ENCODE results near the gene UPK1B.

Gene UPK1B

DNA sequence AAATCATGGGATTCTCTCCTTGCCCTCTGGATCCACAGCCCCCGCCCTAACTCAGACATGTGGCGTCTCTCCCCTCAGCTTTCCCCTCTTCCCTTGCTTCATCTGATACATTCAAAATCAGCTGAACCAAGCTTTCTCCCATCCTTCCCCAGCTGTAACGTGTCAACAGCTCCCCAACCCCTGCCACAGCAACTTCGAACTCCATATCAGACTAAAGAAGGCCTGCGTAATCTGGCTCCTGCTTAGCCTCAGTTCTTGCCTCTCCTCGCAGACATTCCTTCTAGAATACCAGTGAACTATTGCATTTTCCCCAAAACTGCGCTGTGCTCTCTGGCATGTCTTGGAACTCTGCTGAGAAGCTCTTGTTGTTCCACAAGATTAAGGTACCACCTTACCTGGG, 49.0 kb downstream of the UPK1B start:
- no peak for TF ChIP-seq POLR2A (IDR thresholded peaks at IDR 0.05; ENCODE audit: low read depth, low read length)
- FAIRE-seq (no peak), DNase-seq (ENCODE audit: insufficient read length, low spot score) (no peak)

GRCh38 chr3:119223511-119223910, 50.1 kb downstream of the UPK1B start:
- no peak for FAIRE-seq
- TF ChIP-seq POLR2A (IDR thresholded peaks at IDR 0.05; ENCODE audit: low read depth, low read length), result no peak
- no peak for DNase-seq (ENCODE audit: insufficient read length, low spot score)

DNA sequence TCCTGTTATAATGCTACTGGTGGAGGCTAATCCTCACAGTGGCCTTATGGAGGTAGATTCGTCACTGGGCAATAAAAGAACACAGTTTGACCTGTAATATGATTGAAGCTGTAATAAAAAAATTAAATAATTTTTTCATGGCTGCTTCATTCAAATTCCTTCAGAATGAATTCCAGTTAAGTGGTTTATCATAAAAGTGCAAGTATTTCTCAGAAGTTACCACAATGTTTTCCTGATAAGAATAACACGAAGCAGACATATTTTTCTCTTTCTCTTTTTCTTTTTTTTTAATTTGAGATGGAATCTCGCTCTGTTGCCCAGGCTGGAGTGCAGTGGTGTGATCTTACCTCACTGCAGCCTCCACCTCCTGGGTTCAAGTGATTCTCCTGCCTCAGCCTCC, 51.7 kb downstream of the UPK1B start:
- FAIRE-seq (no peak), DNase-seq (ENCODE audit: insufficient read length, low spot score) (no peak)
- TF ChIP-seq POLR2A (IDR thresholded peaks at IDR 0.05; ENCODE audit: low read depth, low read length), result no peak

- FAIRE-seq, result no peak
- no peak for DNase-seq (ENCODE audit: insufficient read length, low spot score)
- TF ChIP-seq POLR2A (IDR thresholded peaks at IDR 0.05; ENCODE audit: low read depth, low read length), result no peak
Observed at GRCh38 chr3:119227070-119227850, 53.9 kb downstream of the UPK1B start.

DNA sequence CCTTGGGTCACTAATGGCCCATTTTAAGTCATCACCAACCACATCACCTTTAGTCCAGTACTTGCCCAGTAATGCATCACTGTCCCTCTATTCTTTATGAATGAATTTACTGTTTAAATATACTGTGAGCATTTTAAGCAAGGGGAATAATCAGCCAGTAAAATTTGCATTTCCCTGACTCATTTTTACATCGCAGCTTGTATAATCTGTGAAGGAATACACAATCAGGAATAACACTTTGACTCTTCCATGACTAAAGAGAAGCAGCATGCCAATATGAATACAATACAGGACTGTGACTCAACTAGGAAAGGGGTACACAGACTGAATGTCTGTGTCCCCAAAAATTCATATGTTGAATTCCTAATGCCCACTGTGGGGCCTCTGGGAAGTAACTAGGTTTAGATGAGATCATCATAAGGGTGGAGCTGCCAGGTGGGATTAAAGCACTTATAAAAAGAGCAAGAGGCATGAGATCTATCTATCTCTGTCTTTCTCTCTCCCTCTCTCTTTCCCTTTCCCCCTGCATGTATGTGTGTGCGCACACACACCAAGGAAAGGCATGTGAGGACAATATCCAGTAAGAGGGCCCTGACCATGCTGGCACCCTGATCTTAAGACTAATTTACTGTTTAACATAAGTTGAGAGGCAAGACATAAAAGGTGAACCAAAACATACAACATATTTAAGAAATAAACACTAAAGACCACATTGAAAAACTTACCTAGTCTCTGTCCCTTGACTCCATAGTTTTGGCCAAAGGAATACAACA, 55.2 kb downstream of the UPK1B start:
- TF ChIP-seq POLR2A (IDR thresholded peaks at IDR 0.05; ENCODE audit: low read depth, low read length), result no peak
- no peak for FAIRE-seq
- DNase-seq (ENCODE audit: insufficient read length, low spot score), result no peak

GRCh38 chr3:119229190-119229589, 55.8 kb downstream of the UPK1B start:
- no peak for FAIRE-seq
- TF ChIP-seq POLR2A (IDR thresholded peaks at IDR 0.05; ENCODE audit: low read depth, low read length), result no peak
- DNase-seq (ENCODE audit: insufficient read length, low spot score), result no peak

- no peak for DNase-seq (ENCODE audit: insufficient read length, low spot score)
- no peak for FAIRE-seq
- no peak for TF ChIP-seq POLR2A (IDR thresholded peaks at IDR 0.05; ENCODE audit: low read depth, low read length)
Observed at GRCh38 chr3:119230071-119230470, 56.7 kb downstream of the UPK1B start.

- no peak for FAIRE-seq
- TF ChIP-seq POLR2A (IDR thresholded peaks at IDR 0.05; ENCODE audit: low read depth, low read length), result no peak
- no peak for DNase-seq (ENCODE audit: insufficient read length, low spot score)
Observed at GRCh38 chr3:119230745-119231144, 57.3 kb downstream of the UPK1B start.

- TF ChIP-seq POLR2A (IDR thresholded peaks at IDR 0.05; ENCODE audit: low read depth, low read length), result no peak
- DNase-seq (ENCODE audit: insufficient read length, low spot score) (no peak), FAIRE-seq (no peak)
Observed at GRCh38 chr3:119234610-119235009, 61.2 kb downstream of the UPK1B start.

DNA sequence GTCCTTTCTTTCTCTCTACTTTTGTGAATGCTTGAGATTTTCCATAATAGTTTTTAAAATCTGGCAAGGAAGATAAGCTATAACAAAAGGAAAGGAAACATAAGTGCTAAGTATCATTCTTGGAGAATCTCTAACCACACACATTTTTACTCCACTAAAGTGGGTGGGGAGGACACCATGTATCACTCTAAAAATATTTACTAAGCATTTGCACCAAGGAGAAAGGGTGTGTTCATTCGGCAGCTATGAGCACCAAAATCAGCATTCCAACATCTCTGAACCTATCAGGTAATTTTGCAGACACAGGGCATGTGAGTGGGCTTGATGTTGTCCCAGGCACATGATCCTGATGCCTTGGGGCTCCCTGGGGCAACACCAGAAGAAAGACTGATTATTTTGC, 61.8 kb downstream of the UPK1B start:
- FAIRE-seq (peak; percentile 93), DNase-seq (ENCODE audit: insufficient read length, low spot score) (peak; percentile 33)
- no peak for TF ChIP-seq POLR2A (IDR thresholded peaks at IDR 0.05; ENCODE audit: low read depth, low read length)

DNA sequence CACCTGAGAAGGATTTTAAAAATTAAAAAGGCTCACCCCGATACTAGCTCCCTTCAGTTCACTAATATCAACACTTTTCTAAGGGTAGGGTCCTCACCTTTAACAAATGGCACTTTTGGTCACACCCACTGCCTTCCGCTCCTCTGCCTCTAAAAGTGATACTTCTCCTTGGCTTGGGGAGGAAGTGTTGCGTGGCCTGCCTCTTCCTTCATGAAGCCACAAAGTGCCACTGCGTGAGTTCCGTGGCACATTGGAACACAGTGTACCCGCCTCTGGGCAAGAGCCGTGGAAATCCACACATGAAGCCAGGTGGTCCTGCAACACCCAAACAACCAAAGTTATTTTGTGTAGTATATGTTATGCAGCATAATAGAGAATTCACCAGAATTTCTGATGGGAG, 63.4 kb downstream of the UPK1B start:
- DNase-seq (ENCODE audit: insufficient read length, low spot score), result no peak
- TF ChIP-seq POLR2A (IDR thresholded peaks at IDR 0.05; ENCODE audit: low read depth, low read length), result no peak
- no peak for FAIRE-seq

DNA sequence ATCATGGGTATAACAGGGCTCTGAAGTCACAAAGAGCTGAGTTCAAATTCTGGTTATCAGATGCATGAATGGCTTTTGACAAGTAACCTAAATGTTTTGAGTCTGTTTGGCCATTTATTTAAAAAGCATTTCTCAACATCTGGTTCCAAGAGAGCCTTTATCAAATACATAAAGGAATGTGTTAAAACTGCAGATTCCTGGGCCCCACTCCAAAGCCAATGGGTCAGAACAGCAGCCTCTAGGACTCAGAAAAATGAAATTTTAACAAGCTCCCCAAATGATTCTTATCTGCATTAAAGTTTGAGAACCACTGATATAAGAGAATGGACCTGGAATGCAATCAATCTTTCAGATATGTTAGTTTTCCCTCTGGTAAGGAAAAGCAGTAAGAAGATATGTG, 63.9 kb downstream of the UPK1B start:
- FAIRE-seq (no peak), DNase-seq (ENCODE audit: insufficient read length, low spot score) (no peak)
- no peak for TF ChIP-seq POLR2A (IDR thresholded peaks at IDR 0.05; ENCODE audit: low read depth, low read length)

- DNase-seq (ENCODE audit: insufficient read length, low spot score) (no peak), FAIRE-seq (no peak)
Observed at GRCh38 chr3:119238363-119238762, 65.0 kb downstream of the UPK1B start.

DNA sequence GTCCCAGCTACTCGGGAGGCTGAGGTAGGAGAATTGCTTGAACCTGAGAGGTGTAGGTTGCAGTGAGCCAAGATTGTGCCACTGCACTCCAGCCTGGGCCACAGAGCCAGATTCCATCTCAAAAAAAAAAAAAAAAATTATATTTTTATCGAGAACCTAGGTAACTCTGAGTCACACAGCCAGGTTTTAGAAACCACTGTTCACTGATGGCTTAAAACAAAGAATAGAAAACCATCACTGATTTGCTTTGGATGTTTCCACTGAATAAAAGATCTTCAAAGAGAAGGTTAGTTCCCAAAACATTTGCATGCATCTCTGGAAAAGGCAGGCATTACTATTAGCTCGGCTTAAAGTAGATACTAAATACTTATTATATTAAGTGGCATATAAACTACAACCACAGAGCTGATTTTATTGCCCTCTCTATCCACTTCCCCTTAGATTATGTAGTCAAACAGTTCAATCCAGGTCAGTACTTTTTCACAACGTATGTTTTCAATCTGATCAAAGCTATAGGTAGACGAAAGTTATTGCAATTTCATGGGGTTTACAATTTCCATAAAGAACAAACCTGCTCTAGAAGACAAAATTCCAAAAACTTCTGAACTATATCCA, 65.9 kb downstream of the UPK1B start:
- DNase-seq (ENCODE audit: insufficient read length, low spot score) (no peak), FAIRE-seq (no peak)
- no peak for TF ChIP-seq POLR2A (IDR thresholded peaks at IDR 0.05; ENCODE audit: low read depth, low read length)

More at GRCh38 chr3:119238363-119238762, 65.0 kb downstream of the UPK1B start:
- no peak for TF ChIP-seq POLR2A (IDR thresholded peaks at IDR 0.05; ENCODE audit: low read depth, low read length)

All from H54 (cell line).